HG03521 (cell line): Measurements from ENCODE around the gene HBS1L.
A peak's percentile ranks its signal among the peaks of the same experiment; 100 is the strongest.

Source experiments
- ATAC-seq: cut with Tn5 transposase; IDR thresholded peaks from one replicate; pipeline ENCODE4 v1.9.1; 2021; ENCODE audit warnings: mild to moderate bottlenecking, moderate library complexity; ENCODE audit not compliant: unreplicated experiment

Gene HBS1L

GRCh38 chr6:135038335-135038734 is 16.3 kb downstream of the HBS1L start:
- no peak for ATAC-seq

DNA sequence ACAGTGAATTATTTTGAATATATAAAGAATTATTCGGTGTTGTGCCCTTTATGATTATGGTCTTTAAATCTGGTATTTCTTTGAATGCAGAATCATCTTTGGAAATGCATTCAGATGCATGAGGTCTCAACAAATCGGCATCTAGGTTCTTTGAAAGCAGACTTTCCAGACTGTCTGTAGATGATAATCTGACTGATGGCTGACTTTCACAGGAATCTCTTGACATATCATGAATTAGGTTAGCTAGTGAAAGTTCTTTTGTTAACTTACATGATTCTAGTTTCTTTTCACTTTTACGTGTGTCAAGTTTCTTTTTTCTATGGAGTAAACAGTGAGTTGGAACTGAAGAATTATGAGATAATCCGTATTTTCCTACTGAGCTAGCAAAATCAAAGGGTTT is 17.1 kb downstream of the HBS1L start:
- no peak for ATAC-seq

- ATAC-seq, result no peak
Observed at GRCh38 chr6:135036731-135037420, 17.7 kb downstream of the HBS1L start.

- no peak for ATAC-seq
Observed at GRCh38 chr6:135033238-135033637, 21.4 kb downstream of the HBS1L start.

- ATAC-seq, result no peak
Observed at GRCh38 chr6:135030532-135031178, 24.0 kb downstream of the HBS1L start.

- ATAC-seq, result peak; percentile 92
Observed at GRCh38 chr6:135030056-135030473, 24.6 kb downstream of the HBS1L start.

DNA sequence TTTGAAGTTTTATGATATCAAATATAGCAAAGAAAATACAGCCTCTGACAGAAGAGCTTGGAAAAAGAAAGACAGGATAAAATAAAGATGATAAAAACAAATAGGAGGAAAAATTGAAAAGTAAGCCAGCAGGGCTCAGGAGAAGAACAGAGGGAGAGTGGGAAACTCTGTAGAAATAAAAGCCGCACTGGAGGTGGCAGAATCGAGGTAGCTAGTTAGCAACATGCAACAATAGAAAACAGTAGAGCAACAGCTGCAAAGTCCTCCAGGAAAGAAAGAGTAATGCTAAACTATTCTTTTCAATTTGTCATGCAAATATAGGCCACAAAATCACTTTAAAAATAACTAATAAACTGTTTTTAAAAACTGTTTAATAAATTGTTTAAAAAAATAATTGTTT is 28.8 kb downstream of the HBS1L start:
- ATAC-seq, result no peak

GRCh38 chr6:135025175-135025574 is 29.4 kb downstream of the HBS1L start:
- ATAC-seq, result no peak

- no peak for ATAC-seq
Observed at GRCh38 chr6:135022050-135022697, 32.4 kb downstream of the HBS1L start.

DNA sequence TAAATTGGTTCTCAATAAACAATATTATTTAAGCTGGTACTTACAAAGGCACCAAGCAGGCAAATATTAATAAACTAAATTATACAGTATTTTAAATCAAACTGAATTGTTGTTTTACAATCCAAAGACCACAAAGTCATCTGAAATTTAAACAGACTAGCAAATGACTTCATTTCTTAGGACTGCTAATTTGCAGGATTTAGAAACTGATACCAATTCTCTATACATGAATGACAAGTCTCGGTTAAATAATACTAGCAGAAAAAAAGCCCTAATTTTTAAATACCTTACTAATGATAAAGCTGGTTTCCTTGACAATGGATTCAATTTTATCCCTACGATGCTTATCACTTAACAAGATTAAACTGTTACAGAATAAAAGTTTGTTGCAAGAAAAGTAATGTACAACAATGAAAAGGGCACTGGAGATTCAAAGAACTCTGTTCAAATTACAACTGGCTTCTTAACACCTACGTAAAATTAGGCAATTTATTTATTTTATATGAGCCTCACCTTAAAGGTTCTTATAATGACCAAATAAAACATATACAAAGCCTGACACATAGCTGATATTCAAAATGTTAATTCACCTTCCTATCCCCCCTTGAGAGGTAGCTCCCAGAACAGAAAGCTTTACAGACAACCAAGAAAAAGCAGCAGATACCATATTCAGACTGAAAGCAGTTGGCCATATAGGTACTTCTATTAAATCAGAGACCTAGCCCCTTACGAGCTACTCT is 33.1 kb downstream of the HBS1L start:
- ATAC-seq, result peak; percentile 61

DNA sequence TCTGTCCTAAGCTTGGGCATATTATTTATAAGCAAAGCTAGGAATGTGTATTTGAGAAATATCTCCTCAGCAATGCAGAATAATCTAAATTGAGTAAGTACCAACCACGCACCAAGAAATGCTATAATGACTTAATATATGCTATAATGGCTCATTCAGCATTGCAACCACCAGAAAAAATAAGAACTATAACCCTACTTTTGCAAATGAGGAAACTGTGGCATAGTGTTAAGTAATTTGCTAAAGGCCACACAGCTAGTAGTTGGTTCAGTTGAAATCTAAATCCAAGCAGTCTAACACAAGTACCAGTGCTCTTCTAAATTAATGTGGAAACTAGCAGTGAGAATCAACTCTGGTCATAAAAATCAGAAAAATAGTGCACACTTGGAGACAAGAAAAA is 35.7 kb downstream of the HBS1L start:
- ATAC-seq, result no peak

DNA sequence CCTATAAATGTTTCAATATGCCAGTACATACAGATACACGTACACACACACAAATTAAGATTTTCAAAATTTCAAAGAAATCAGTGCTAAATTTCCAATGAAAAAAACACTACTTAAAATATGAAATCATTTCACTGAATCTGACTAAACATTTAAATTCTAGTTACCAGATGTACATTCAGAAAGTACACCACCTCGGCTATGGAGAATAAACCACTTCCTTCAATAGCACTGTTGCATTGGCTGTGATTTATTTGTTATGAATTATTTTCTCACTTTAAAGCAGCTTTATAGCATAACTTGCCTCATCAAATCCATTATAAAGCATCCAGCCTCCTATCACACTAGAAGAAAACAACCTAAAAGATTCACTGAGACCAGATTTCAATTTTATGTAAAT is 36.6 kb downstream of the HBS1L start:
- no peak for ATAC-seq

DNA sequence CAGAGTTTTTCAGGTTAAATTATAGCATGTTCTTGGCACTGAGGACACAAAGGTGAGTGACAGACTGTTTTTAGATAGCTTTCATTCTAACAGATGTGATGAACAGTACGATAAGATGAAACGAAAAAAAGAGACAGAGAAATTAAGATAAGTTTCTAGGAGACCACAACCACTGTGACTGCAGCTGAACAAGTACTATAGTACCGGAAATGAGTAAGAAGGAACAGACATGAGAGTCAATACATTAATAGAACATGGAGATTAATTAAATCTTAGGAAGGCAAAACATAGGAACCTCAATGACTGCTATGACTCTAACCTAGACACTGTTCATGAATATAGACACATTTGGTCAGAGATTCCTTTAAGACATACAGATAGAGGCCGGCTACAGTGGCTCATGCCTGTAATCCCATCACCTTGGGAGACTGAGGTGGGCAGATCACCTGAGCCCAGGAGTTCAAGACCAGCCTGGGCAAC is 40.2 kb downstream of the HBS1L start:
- ATAC-seq, result peak; percentile 97

GRCh38 chr6:135013211-135013610 is 41.4 kb downstream of the HBS1L start:
- no peak for ATAC-seq

GRCh38 chr6:135012764-135013163 is 41.9 kb downstream of the HBS1L start:
- no peak for ATAC-seq

DNA sequence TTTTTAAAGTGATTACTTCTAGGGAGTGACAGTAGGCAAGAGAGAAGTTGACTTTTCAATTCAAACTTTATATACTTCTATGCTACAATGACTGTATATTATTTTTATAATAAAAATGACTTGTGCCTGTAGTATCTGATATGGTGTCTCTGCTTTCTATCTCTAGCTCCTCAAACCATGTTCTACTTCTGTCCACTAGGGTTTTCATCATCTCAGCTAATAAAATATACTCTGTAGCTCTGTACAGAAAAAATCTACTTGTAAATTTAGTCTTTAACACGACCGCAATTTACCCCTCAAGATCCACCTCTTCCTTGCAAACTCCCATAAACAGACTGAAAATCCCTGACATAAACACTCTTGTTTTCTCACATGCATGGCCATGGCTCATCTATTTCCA is 42.3 kb downstream of the HBS1L start:
- ATAC-seq, result no peak

- ATAC-seq, result peak; percentile 7
Observed at GRCh38 chr6:135008941-135009290, 45.7 kb downstream of the HBS1L start.

DNA sequence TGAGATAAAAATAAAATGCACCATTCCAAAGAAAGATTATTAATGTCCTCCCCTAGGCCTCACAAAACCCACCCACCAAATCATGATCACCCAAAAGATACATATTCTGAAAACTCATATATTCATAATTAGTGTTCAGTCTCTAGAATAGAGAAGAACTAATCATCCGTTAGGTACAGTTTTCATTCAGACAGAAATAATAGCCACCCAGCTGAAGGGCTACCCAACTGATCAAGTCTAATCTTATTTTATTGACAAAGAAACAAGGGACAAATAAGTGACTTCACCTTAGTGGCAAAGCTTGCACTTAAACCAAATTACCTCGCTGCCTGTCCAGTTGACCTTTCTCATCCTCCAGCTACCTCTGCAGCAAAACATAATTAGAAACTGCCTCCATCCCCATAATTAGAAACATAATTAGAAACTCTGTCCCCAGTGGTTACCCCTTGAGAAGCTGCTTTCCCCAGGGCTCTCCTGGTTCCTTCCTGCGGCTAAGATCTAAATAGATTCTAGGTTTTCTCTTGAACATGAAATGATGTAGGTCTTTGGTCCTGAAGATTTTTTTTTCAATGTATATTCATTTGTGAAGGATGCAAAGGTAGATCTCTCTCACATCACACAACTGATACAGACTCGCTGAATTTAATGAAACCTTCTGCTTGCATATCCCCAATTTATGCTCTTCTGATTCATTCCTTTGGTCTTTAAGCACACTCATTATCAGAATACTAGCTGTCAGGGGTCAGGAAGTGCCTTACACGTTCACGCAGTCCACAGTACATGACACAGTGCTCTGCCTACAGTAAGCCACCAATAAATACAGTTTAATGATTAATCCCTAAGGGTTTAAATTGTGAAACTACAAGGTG is 46.3 kb downstream of the HBS1L start:
- ATAC-seq, result peak; percentile 79

DNA sequence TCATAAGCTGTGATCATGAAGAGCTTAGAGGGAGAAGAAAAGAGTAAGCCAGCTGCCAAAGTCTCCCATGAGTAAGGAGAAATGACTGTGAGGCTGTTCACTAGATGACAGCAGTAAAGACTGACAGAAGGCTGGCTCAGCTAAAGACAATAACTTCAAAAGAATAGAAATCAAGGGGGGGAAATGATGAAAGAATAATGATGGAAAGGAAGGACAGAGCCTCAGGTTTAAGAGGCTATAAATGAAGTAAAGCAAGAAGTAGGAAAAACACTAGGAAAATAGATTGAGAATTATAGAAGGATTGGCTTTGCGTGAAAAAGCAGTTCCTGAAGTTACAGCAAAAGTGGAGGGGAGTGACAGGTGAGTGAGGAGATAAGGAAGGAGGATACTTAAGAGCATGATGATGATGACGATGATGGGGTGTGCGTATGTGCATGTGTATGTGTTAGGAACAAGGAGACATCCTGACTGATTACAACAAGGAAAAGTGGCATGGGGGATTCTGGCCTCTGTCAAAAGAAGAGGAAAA is 48.2 kb downstream of the HBS1L start:
- ATAC-seq, result no peak

DNA sequence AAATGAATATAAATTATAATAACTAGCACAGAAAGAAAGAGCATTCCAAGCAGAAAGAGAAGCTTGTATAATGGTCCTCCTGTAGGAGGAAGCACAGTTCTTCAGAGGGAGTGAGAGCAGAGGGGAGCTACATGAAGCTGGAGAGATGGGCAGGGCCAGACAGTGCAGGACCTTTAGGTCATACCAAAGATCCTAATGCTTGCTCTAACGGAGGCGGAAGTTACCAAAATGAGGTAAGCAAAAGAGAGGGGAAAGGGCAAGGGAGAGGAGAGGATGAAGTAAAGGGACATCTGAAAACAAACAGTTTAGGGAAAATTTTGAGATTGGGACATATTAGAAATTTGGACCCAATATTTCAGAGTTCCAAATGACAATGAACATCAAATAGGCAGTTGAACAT is 50.2 kb downstream of the HBS1L start:
- no peak for ATAC-seq
